ENCODE data around the gene PSMD14. TPM values are rescaled to one million over a fixed set of nuclear protein-coding genes. Genes with fewer than 3 reads are reported as not detected.

PSMD14 gene
- total RNA-seq, 1 donor from 2014 or later, result 70.6 TPM

- peaks cover 9% of the 10 kb centered on the region for H3K36me3 Mint-ChIP-seq (ENCODE audit: unreplicated experiment)
- no peak overlapping the region for H3K27ac Mint-ChIP-seq (ENCODE audit: unreplicated experiment)
- no peak for TF ChIP-seq CTCF (IDR thresholded peaks at IDR 0.05; ENCODE audit: partially characterized antibody, unreplicated experiment)
- no peaks in the 10 kb centered on the region for H3K27me3 Mint-ChIP-seq (ENCODE audit: unreplicated experiment)
- DNase-seq, result no peak
- peaks cover 1% of the 10 kb centered on the region for H3K9me3 Mint-ChIP-seq (ENCODE audit: unreplicated experiment)
- H3K4me3 Mint-ChIP-seq (ENCODE audit: unreplicated experiment), result no peak overlapping the region
- peaks cover 4% of the 10 kb centered on the region for H3K4me1 Mint-ChIP-seq (ENCODE audit: low read depth, unreplicated experiment)
Observed at GRCh38 chr2:161362568-161363166, 54.4 kb downstream of the PSMD14 start.

DNA sequence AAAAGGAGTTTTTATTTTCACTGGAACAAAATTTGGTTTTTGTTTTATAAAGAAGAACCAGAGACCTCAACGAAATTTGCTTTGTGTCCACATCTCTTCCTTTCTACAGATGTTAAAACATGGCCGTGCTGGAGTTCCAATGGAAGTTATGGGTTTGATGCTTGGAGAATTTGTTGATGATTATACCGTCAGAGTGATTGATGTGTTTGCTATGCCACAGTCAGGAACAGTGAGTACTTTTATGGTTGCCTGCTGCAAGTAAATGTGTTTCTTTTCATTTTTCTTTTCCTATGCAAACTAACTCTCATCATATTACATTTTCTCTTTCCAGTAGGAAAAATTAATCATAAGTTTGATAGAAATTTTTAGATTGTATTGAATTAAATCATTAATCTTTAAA lies 59.5 kb downstream of the PSMD14 start:
- no peak for TF ChIP-seq CTCF (IDR thresholded peaks at IDR 0.05; ENCODE audit: partially characterized antibody, unreplicated experiment)
- no peaks in the 10 kb centered on the region for H3K9me3 Mint-ChIP-seq (ENCODE audit: unreplicated experiment)
- no peaks in the 10 kb centered on the region for H3K27me3 Mint-ChIP-seq (ENCODE audit: unreplicated experiment)
- H3K4me3 Mint-ChIP-seq (ENCODE audit: unreplicated experiment), result no peak overlapping the region
- DNase-seq, result no peak
- H3K4me1 Mint-ChIP-seq (ENCODE audit: low read depth, unreplicated experiment), result peaks cover 19% of the 10 kb centered on the region
- no peak overlapping the region for H3K27ac Mint-ChIP-seq (ENCODE audit: unreplicated experiment)
- peaks cover 9% of the 10 kb centered on the region for H3K36me3 Mint-ChIP-seq (ENCODE audit: unreplicated experiment)

GRCh38 chr2:161369311-161369710 lies 61.1 kb downstream of the PSMD14 start:
- Mint-ChIP-seq H3K27me3 (ENCODE audit: unreplicated experiment) (no peaks in the 10 kb centered on the region), H3K9me3 (ENCODE audit: unreplicated experiment) (no peaks in the 10 kb centered on the region), H3K4me3 (ENCODE audit: unreplicated experiment) (no peak overlapping the region), H3K4me1 (ENCODE audit: low read depth, unreplicated experiment) (peaks cover 14% of the 10 kb centered on the region), H3K27ac (ENCODE audit: unreplicated experiment) (no peak overlapping the region), H3K36me3 (ENCODE audit: unreplicated experiment) (no peaks in the 10 kb centered on the region)
- TF ChIP-seq CTCF (IDR thresholded peaks at IDR 0.05; ENCODE audit: partially characterized antibody, unreplicated experiment), result no peak
- no peak for DNase-seq

DNA sequence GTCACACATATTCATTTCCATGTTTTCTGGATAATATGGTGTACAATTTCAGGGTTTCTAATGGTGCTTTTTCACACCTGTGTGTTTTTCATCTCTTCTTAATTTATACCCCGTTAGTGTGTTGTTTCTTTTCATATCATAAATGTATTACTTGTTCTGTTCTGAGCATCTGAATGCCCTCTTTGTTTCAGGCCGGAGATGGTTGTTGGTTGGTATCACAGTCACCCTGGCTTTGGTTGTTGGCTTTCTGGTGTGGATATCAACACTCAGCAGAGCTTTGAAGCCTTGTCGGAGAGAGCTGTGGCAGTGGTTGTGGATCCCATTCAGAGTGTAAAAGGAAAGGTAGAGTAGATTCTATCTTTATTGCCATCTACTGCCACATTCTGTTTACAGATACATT lies 62.8 kb downstream of the PSMD14 start:
- Mint-ChIP-seq H3K27ac (ENCODE audit: unreplicated experiment) (peak overlapping the region; percentile 79), H3K4me3 (ENCODE audit: unreplicated experiment) (no peak overlapping the region), H3K36me3 (ENCODE audit: unreplicated experiment) (no peaks in the 10 kb centered on the region), H3K4me1 (ENCODE audit: low read depth, unreplicated experiment) (peaks cover 14% of the 10 kb centered on the region), H3K9me3 (ENCODE audit: unreplicated experiment) (no peaks in the 10 kb centered on the region), H3K27me3 (ENCODE audit: unreplicated experiment) (no peaks in the 10 kb centered on the region)
- no peak for DNase-seq
- TF ChIP-seq CTCF (IDR thresholded peaks at IDR 0.05; ENCODE audit: partially characterized antibody, unreplicated experiment), result no peak

DNA sequence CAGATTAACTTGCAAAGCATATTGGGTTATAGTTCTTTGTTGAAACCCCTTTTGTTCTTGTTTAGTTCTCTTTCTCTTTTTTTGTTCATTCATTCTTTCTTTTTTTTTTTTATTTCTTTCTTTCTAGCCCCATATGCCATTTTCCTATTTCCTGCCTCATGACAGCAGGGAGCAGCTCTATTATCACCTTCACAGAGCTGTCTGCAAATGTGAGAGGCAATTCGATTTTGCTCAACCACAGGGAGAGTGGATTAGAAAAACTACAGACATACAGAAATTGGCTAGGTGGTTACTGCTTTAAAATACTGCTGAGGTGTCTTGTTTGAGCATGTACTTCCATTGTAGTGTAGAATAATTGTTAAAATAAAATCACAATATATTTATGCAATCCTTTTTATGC lies 63.6 kb downstream of the PSMD14 start:
- Mint-ChIP-seq H3K4me1 (ENCODE audit: low read depth, unreplicated experiment) (peaks cover 14% of the 10 kb centered on the region), H3K36me3 (ENCODE audit: unreplicated experiment) (no peaks in the 10 kb centered on the region), H3K4me3 (ENCODE audit: unreplicated experiment) (peak overlapping the region; percentile 9), H3K9me3 (ENCODE audit: unreplicated experiment) (no peaks in the 10 kb centered on the region), H3K27ac (ENCODE audit: unreplicated experiment) (peak overlapping the region; percentile 48), H3K27me3 (ENCODE audit: unreplicated experiment) (no peaks in the 10 kb centered on the region)
- DNase-seq, result no peak
- no peak for TF ChIP-seq CTCF (IDR thresholded peaks at IDR 0.05; ENCODE audit: partially characterized antibody, unreplicated experiment)

Measured in glutamatergic neuron (in vitro differentiated cells).